CD4-positive, alpha-beta T cell treated with Interleukin-21 for 1 hour (primary cell): ENCODE measurements around the gene CA10.

Source experiments
- DNase-seq: peaks from one replicate; pipeline ENCODE4 v3.0.0-alpha.2; 2020

Gene CA10

GRCh38 chr17:51759260-51759659 lies 399.3 kb downstream of the CA10 start:
- DNase-seq, result no peak

GRCh38 chr17:51751072-51751471 lies 407.4 kb downstream of the CA10 start:
- DNase-seq, result no peak

GRCh38 chr17:51748749-51749604 lies 409.5 kb downstream of the CA10 start:
- no peak for DNase-seq

- no peak for DNase-seq
Measured at GRCh38 chr17:51746421-51746820, 412.1 kb downstream of the CA10 start.

- DNase-seq, result no peak
Measured at GRCh38 chr17:51745993-51746392, 412.5 kb downstream of the CA10 start.

- no peak for DNase-seq
Measured at GRCh38 chr17:51743477-51743876, 415.0 kb downstream of the CA10 start.

- DNase-seq, result no peak
Measured at GRCh38 chr17:51742571-51742970, 415.9 kb downstream of the CA10 start.

GRCh38 chr17:51741458-51741857 lies 417.1 kb downstream of the CA10 start:
- no peak for DNase-seq

- no peak for DNase-seq
Measured at GRCh38 chr17:51740531-51740930, 418.0 kb downstream of the CA10 start.

- DNase-seq, result no peak
Measured at GRCh38 chr17:51739245-51739886, 419.1 kb downstream of the CA10 start.

GRCh38 chr17:51736356-51736755 lies 422.2 kb downstream of the CA10 start:
- DNase-seq, result no peak

GRCh38 chr17:51734976-51735375 lies 423.5 kb downstream of the CA10 start:
- DNase-seq, result no peak

GRCh38 chr17:51734462-51734861 lies 424.1 kb downstream of the CA10 start:
- no peak for DNase-seq

GRCh38 chr17:51733166-51733565 lies 425.3 kb downstream of the CA10 start:
- no peak for DNase-seq

GRCh38 chr17:51731941-51732722 lies 426.4 kb downstream of the CA10 start:
- no peak for DNase-seq

- DNase-seq, result no peak
Measured at GRCh38 chr17:51730303-51731050, 428.0 kb downstream of the CA10 start.

GRCh38 chr17:51725185-51725584 lies 433.3 kb downstream of the CA10 start:
- DNase-seq, result no peak

GRCh38 chr17:51724043-51724580 lies 434.4 kb downstream of the CA10 start:
- no peak for DNase-seq

GRCh38 chr17:51722994-51723393 lies 435.5 kb downstream of the CA10 start:
- no peak for DNase-seq

- DNase-seq, result no peak
Measured at GRCh38 chr17:51721730-51722129, 436.8 kb downstream of the CA10 start.

GRCh38 chr17:51720439-51720838 lies 438.1 kb downstream of the CA10 start:
- no peak for DNase-seq

- no peak for DNase-seq
Measured at GRCh38 chr17:51718983-51719382, 439.5 kb downstream of the CA10 start.

- no peak for DNase-seq
Measured at GRCh38 chr17:51711581-51711980, 446.9 kb downstream of the CA10 start.
